ENCODE data around the gene CPNE8. TPM values are rescaled to one million over a fixed set of nuclear protein-coding genes. Genes with fewer than 3 reads are reported as not detected.

Gene CPNE8
- total RNA-seq, 2 donors from 2014 or later, result 11.7 to 33.3 TPM

- Histone ChIP-seq H3K27ac (no peak overlapping the region), H3K27me3 (no peaks in the 10 kb centered on the region), H3K4me3 (no peak overlapping the region), H3K36me3 (no peaks in the 10 kb centered on the region), H3K4me1 (no peaks in the 10 kb centered on the region), H3K9me3 (no peaks in the 10 kb centered on the region), H3K9ac (ENCODE audit: low read depth in 2 of 2, low read length in 2 of 2) (no peak overlapping the region)
- intact Hi-C loops (cut with DNase I), result no loop called here
- TF ChIP-seq, protein P1, sequence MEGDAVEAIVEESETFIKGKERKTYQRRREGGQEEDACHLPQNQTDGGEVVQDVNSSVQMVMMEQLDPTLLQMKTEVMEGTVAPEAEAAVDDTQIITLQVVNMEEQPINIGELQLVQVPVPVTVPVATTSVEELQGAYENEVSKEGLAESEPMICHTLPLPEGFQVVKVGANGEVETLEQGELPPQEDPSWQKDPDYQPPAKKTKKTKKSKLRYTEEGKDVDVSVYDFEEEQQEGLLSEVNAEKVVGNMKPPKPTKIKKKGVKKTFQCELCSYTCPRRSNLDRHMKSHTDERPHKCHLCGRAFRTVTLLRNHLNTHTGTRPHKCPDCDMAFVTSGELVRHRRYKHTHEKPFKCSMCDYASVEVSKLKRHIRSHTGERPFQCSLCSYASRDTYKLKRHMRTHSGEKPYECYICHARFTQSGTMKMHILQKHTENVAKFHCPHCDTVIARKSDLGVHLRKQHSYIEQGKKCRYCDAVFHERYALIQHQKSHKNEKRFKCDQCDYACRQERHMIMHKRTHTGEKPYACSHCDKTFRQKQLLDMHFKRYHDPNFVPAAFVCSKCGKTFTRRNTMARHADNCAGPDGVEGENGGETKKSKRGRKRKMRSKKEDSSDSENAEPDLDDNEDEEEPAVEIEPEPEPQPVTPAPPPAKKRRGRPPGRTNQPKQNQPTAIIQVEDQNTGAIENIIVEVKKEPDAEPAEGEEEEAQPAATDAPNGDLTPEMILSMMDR (IDR thresholded peaks at IDR 0.05), result no peak
- DNase-seq, result no peak
Measured at GRCh38 chr12:38782359-38782758, 123.0 kb downstream of the CPNE8 start.

DNA sequence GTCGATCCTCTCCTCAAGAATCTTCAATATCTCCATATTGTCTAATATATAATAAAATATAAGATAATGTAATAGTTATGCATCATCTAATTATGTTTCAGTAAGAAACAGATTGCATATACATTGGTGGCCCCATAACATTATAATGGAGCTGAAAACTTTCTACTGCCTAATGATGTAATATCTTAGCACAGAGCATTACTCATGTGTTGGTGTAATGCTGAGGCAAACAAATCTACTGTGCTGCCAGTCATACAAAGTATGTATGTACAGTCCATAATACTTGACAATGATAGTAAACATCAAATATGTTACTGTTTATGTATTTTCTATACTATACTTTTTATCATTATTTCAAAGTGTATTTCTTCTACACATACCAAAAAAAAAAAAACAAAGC lies 128.7 kb downstream of the CPNE8 start:
- H3K27me3 ChIP-seq, result no peaks in the 10 kb centered on the region
- TF ChIP-seq, protein P1 (IDR thresholded peaks at IDR 0.05), result no peak
- no peaks in the 10 kb centered on the region for H3K9me3 ChIP-seq
- no peaks in the 10 kb centered on the region for H3K4me1 ChIP-seq
- no peaks in the 10 kb centered on the region for H3K36me3 ChIP-seq
- no peak overlapping the region for H3K9ac ChIP-seq (ENCODE audit: low read depth in 2 of 2, low read length in 2 of 2)
- H3K27ac ChIP-seq, result no peak overlapping the region
- DNase-seq, result no peak
- intact Hi-C loops (cut with DNase I), result no loop called here
- H3K4me3 ChIP-seq, result no peak overlapping the region

DNA sequence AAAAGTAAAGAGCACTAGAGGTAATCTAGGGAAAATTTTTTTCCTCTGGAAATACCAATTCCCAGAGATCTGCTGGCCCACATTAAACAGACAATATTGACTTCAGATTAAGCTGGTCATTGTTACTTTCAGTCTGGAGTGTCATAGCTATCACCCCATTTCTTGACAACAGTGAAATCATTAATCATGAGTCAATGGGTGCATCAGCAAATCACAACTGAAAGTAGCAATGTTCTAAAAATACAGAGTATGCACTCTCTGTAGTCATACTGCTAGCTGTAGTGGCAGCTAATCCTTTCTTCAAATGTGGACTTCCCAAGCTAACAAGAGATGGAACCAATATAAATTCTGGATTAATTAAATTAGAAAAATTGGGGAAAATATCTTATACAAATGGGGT lies 129.9 kb downstream of the CPNE8 start:
- Histone ChIP-seq H3K9ac (ENCODE audit: low read depth in 2 of 2, low read length in 2 of 2) (no peak overlapping the region), H3K36me3 (no peaks in the 10 kb centered on the region), H3K9me3 (no peaks in the 10 kb centered on the region), H3K27me3 (no peaks in the 10 kb centered on the region), H3K4me1 (no peaks in the 10 kb centered on the region), H3K27ac (no peak overlapping the region), H3K4me3 (no peak overlapping the region)
- intact Hi-C loops (cut with DNase I), result no loop called here
- DNase-seq, result no peak
- TF ChIP-seq, protein P1 (IDR thresholded peaks at IDR 0.05), result no peak

GRCh38 chr12:38772437-38772836 lies 133.0 kb downstream of the CPNE8 start:
- Histone ChIP-seq H3K4me1 (no peaks in the 10 kb centered on the region), H3K9ac (ENCODE audit: low read depth in 2 of 2, low read length in 2 of 2) (no peak overlapping the region), H3K4me3 (no peak overlapping the region), H3K27ac (no peak overlapping the region), H3K36me3 (no peaks in the 10 kb centered on the region), H3K27me3 (no peaks in the 10 kb centered on the region), H3K9me3 (no peaks in the 10 kb centered on the region)
- TF ChIP-seq, protein P1 (IDR thresholded peaks at IDR 0.05), result no peak
- no peak for DNase-seq
- intact Hi-C loops (cut with DNase I), result loop anchor here (5.0 kb wide), 1 partner anchor 45 kb away; no protein-coding TSS in a partner anchor

DNA sequence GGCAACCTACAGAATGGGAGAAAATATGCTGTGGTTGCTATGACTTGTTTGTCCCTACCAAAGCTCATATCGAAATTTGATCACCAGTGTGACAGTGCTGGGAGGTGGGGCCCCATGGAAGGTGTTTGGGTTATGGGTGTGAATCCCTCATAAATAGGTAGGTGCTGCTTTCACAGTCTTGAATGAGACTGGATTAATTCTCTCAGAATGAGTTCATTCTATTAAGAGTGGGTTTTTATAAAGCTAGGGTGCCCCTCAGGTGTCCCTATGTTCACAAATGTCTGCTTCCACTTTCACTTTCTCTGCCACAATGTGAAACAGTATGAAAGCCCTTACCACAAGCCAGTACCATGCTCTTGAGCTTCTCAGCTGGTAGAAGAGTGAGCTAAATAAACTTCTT lies 133.5 kb downstream of the CPNE8 start:
- no peaks in the 10 kb centered on the region for H3K4me1 ChIP-seq
- H3K27me3 ChIP-seq, result no peaks in the 10 kb centered on the region
- H3K36me3 ChIP-seq, result no peaks in the 10 kb centered on the region
- H3K27ac ChIP-seq, result no peak overlapping the region
- TF ChIP-seq, protein P1 (IDR thresholded peaks at IDR 0.05), result no peak
- H3K9ac ChIP-seq (ENCODE audit: low read depth in 2 of 2, low read length in 2 of 2), result no peak overlapping the region
- H3K4me3 ChIP-seq, result no peak overlapping the region
- no peak for DNase-seq
- intact Hi-C loops (cut with DNase I), result loop anchor here (5.0 kb wide), 1 partner anchor 45 kb away; no protein-coding TSS in a partner anchor
- H3K9me3 ChIP-seq, result no peaks in the 10 kb centered on the region
